AG09319 (cell line): Measurements from ENCODE around the gene ATG16L1.

Experiments
- DNase-seq: peaks from one replicate; pipeline ENCODE4 v3.0.0-alpha.2; 2010; ENCODE audit warnings: low read depth; ENCODE audit errors: extremely low read depth
- TF ChIP-seq, protein P1 (sequence below): IDR thresholded peaks from 2 replicates; pipeline ENCODE4 v1.5.1; 2011; ENCODE audit warnings: low read depth, mild to moderate bottlenecking, inconsistent platforms, low read length, moderate library complexity

ATG16L1 gene

DNA sequence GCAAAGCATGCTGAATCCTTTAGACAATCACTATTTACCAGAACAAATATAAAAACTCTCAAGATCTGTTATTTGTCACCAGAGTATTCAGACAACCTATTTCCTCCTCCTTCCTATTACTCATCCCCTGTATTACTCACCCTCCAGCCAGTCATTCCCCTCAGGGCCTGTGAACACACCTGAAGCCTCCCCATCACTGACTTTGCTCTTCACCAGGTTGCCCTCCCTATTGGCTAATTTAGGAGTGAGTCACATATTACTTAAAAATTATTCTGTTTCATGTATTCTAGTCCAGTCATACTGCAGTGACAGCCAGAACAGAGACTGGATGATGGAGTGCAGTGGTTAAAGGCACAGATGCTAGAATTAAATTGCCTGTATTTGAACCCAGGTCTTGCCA, 3.7 kb upstream of the ATG16L1 start:
- DNase-seq, result no peak
- TF ChIP-seq, protein P1, sequence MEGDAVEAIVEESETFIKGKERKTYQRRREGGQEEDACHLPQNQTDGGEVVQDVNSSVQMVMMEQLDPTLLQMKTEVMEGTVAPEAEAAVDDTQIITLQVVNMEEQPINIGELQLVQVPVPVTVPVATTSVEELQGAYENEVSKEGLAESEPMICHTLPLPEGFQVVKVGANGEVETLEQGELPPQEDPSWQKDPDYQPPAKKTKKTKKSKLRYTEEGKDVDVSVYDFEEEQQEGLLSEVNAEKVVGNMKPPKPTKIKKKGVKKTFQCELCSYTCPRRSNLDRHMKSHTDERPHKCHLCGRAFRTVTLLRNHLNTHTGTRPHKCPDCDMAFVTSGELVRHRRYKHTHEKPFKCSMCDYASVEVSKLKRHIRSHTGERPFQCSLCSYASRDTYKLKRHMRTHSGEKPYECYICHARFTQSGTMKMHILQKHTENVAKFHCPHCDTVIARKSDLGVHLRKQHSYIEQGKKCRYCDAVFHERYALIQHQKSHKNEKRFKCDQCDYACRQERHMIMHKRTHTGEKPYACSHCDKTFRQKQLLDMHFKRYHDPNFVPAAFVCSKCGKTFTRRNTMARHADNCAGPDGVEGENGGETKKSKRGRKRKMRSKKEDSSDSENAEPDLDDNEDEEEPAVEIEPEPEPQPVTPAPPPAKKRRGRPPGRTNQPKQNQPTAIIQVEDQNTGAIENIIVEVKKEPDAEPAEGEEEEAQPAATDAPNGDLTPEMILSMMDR, result no peak

- TF ChIP-seq, protein P1, result no peak
These were observed 2.5 kb upstream of the ATG16L1 start for GRCh38 chr2:233248999-233249398.

GRCh38 chr2:233250568-233250967, 905 bp upstream of the ATG16L1 start:
- TF ChIP-seq, protein P1, result no peak

More at GRCh38 chr2:233248999-233249398, 2.5 kb upstream of the ATG16L1 start:
- DNase-seq, result no peak

GRCh38 chr2:233250985-233251305, 528 bp upstream of the ATG16L1 start:
- DNase-seq, result no peak
- TF ChIP-seq, protein P1, result no peak

More at GRCh38 chr2:233250568-233250967, 905 bp upstream of the ATG16L1 start:
- no peak for DNase-seq

DNA sequence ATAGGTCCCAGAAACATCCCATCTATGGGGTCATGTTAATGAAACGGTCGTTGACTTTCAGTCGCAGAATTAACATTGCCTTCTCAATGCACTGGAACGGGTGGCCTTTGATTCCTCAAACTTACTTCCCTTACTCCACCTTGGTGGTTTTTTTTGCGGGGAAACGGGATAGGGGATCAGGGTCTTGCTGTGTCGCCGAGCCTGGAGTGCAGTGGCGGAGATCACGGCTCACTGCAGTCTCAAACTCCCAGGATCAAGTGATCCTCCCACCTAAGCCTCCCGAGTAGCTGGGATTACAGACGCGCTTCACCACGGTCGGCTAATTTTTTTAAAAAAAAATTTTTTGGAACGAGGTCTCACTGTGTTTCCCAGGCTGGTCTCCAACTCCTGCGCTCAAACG, 754 bp downstream of the ATG16L1 start:
- TF ChIP-seq, protein P1, result no peak
- no peak for DNase-seq

GRCh38 chr2:233255151-233255550, 3.7 kb downstream of the ATG16L1 start:
- DNase-seq, result no peak
- TF ChIP-seq, protein P1, result no peak

DNA sequence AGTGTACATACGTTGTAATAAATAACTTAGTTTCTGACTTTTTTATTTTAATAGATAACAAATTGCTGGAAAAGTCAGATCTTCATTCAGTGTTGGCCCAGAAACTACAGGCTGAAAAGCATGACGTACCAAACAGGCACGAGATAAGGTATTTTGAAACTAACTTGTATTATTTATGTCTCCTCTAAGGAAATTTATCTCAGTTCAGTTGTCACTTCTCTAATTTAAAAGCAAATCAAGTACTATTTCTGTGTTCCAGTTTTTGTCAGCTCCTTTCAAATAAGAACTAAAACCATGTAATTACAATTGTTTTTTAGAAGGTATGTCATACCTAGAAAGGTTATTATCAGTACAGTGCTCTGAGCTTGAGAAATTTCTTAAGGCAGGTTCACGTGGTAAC, 4.6 kb downstream of the ATG16L1 start:
- TF ChIP-seq, protein P1, result no peak
- no peak for DNase-seq
